Measurements from ENCODE around the gene PELI2. TPM values are rescaled to one million over a fixed set of nuclear protein-coding genes. Genes with fewer than 3 reads are reported as not detected.

The PELI2 gene
- total RNA-seq, 3 donors from 2014 or later (not counting 1 experiment from before 2014, with no cell fraction given), result 16.4 to 25.0 (median 24.9) TPM

GRCh38 chr14:56198438-56198837, 80.2 kb downstream of the PELI2 start:
- DNase-seq (no peak), ATAC-seq (no peak)
- H3K36me3 Mint-ChIP-seq, result no peaks in the 10 kb centered on the region
- no peak overlapping the region for H3K27ac Mint-ChIP-seq
- Histone ChIP-seq H3K4me1 (ENCODE audit: control insufficient read depth, insufficient read depth, low read length) (peaks cover 17% of the 10 kb centered on the region), H3K27ac (ENCODE audit: low read length) (no peak overlapping the region), H3K36me3 (ENCODE audit: control insufficient read depth, insufficient read depth, low read length) (no peaks in the 10 kb centered on the region), H3K4me3 (ENCODE audit: low read length) (no peak overlapping the region), H3K27me3 (ENCODE audit: control insufficient read depth, insufficient read depth, low read length) (no peaks in the 10 kb centered on the region), H3K9me3 (ENCODE audit: control insufficient read depth, insufficient read depth, low read length) (no peaks in the 10 kb centered on the region)
- no peak for TF ChIP-seq CTCF (IDR thresholded peaks at IDR 0.05)
- H3K27me3 Mint-ChIP-seq (ENCODE audit: low read depth in 2 of 2), result no peaks in the 10 kb centered on the region
- intact Hi-C loops (cut with micrococcal nuclease), result no loop called here
- H3K4me1 Mint-ChIP-seq, result peaks cover 0 to 28% of the 10 kb centered on the region in 2 donors
- H3K4me3 Mint-ChIP-seq, result no peak overlapping the region
- H3K9me3 Mint-ChIP-seq, result no peaks in the 10 kb centered on the region
- 96% methylated on average over 2 of the region's 2 CpGs for WGBS (ENCODE audit: insufficient coverage)

- intact Hi-C loops (cut with micrococcal nuclease), result no loop called here
- no peaks in the 10 kb centered on the region for H3K27me3 Mint-ChIP-seq (ENCODE audit: low read depth in 2 of 2)
- TF ChIP-seq CTCF (IDR thresholded peaks at IDR 0.05), result no peak
- peaks cover 13% of the 10 kb centered on the region for H3K4me1 ChIP-seq (ENCODE audit: control insufficient read depth, insufficient read depth, low read length)
- H3K4me3 Mint-ChIP-seq, result no peak overlapping the region
- no peak overlapping the region for H3K27ac ChIP-seq (ENCODE audit: low read length)
- H3K9me3 Mint-ChIP-seq, result no peaks in the 10 kb centered on the region
- WGBS (ENCODE audit: insufficient coverage), result 85% methylated on average over 4 of the region's 6 CpGs
- H3K4me1 Mint-ChIP-seq, result peaks cover 0 to 23% of the 10 kb centered on the region in 2 donors
- no peak overlapping the region for H3K27ac Mint-ChIP-seq
- no peaks in the 10 kb centered on the region for H3K36me3 Mint-ChIP-seq
- no peak for DNase-seq
- H3K36me3 ChIP-seq (ENCODE audit: control insufficient read depth, insufficient read depth, low read length), result no peaks in the 10 kb centered on the region
- H3K4me3 ChIP-seq (ENCODE audit: low read length), result no peak overlapping the region
- peak in 2 of 3 donors; percentile 29 to 74 for ATAC-seq
- H3K27me3 ChIP-seq (ENCODE audit: control insufficient read depth, insufficient read depth, low read length), result no peaks in the 10 kb centered on the region
- H3K9me3 ChIP-seq (ENCODE audit: control insufficient read depth, insufficient read depth, low read length), result no peaks in the 10 kb centered on the region
Observed at GRCh38 chr14:56199095-56199981, 81.1 kb downstream of the PELI2 start.

- Mint-ChIP-seq H3K36me3 (no peaks in the 10 kb centered on the region), H3K9me3 (no peaks in the 10 kb centered on the region), H3K4me3 (no peak overlapping the region), H3K27me3 (ENCODE audit: low read depth in 2 of 2) (no peaks in the 10 kb centered on the region), H3K27ac (no peak overlapping the region), H3K4me1 (peaks cover 0 to 16% of the 10 kb centered on the region in 2 donors)
- no peak overlapping the region for H3K4me3 ChIP-seq (ENCODE audit: low read length)
- no peaks in the 10 kb centered on the region for H3K9me3 ChIP-seq (ENCODE audit: control insufficient read depth, insufficient read depth, low read length)
- no peaks in the 10 kb centered on the region for H3K36me3 ChIP-seq (ENCODE audit: control insufficient read depth, insufficient read depth, low read length)
- DNase-seq (no peak), ATAC-seq (peak in 1 of 3 donors; percentile 45)
- TF ChIP-seq CTCF (IDR thresholded peaks at IDR 0.05), result no peak
- peaks cover 8% of the 10 kb centered on the region for H3K4me1 ChIP-seq (ENCODE audit: control insufficient read depth, insufficient read depth, low read length)
- intact Hi-C loops (cut with micrococcal nuclease), result no loop called here
- H3K27me3 ChIP-seq (ENCODE audit: control insufficient read depth, insufficient read depth, low read length), result no peaks in the 10 kb centered on the region
- no peak overlapping the region for H3K27ac ChIP-seq (ENCODE audit: low read length)
- 84% methylated on average over 4 of the region's 7 CpGs for WGBS (ENCODE audit: insufficient coverage)
Observed at GRCh38 chr14:56199982-56200577, 81.9 kb downstream of the PELI2 start.
